Measurements from ENCODE around the gene DCLK1. TPM values are rescaled to one million over a fixed set of nuclear protein-coding genes. Genes with fewer than 3 reads are reported as not detected.
A peak's percentile ranks its signal among the peaks of the same experiment; 100 is the strongest.

DCLK1 gene
- total RNA-seq, 1 experiment from 2014 or later = 6.7 TPM

DNA sequence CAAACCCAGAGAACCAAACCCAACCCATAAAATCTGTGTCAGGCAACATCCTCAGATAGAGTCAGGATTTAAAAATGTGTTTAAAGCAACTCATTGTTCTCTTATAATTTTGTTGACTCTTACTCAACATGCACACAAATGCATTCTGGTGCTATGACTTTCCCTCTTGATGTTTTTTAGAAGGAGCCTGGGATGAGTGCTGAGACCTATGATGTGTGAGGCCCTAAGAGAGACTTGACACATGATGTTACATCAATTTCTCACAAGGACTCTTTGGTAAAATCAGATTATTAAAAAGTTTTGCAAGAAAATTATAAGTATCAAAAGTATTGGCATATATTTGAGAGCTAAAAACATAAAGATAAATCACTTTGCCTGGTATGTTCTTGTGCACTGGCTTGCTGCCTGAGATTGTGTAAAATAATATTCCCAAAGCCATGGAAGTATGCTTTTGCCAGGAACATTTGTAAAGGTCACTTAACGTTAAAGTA lies 173.9 kb downstream of the DCLK1 start:
- DNase-seq (ENCODE audit: extremely low read depth, low read depth) = no peak

DNA sequence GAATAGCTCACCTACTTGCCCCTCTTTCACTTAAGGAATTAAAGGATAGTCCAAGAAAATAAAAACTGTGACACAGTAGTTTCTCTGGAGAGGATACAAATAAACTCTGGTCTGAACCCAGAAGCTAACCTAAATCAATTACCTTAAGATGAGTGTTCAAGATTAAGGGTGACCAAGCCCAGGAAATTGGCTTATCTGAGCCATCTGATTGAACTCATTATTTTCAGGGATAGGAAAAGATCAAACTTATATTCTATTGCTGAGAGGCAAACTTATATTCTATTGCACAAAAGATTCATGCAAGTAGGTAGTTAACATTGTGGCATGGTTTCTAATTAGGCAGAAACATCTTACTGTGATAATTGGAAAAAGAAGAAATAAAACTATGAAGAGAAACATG lies 175.1 kb downstream of the DCLK1 start:
- DNase-seq (ENCODE audit: extremely low read depth, low read depth) = no peak

DNA sequence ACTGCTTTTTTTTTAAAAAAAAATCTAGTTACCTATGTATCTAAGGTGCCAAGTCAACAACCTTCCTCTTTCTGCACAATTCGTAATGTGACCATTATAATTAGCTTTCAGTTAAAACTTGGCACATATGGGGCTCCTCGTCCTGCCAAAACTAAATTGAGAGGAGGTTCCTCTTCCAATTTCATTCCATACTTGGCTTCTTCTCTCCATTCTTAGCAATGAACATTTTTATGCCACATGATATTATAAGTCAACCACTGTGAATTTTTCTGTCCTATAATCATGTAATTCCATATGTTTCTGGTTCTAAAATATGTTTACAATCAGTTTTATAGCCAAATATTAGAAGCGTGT lies 177.0 kb downstream of the DCLK1 start:
- DNase-seq (ENCODE audit: extremely low read depth, low read depth) = no peak

DNA sequence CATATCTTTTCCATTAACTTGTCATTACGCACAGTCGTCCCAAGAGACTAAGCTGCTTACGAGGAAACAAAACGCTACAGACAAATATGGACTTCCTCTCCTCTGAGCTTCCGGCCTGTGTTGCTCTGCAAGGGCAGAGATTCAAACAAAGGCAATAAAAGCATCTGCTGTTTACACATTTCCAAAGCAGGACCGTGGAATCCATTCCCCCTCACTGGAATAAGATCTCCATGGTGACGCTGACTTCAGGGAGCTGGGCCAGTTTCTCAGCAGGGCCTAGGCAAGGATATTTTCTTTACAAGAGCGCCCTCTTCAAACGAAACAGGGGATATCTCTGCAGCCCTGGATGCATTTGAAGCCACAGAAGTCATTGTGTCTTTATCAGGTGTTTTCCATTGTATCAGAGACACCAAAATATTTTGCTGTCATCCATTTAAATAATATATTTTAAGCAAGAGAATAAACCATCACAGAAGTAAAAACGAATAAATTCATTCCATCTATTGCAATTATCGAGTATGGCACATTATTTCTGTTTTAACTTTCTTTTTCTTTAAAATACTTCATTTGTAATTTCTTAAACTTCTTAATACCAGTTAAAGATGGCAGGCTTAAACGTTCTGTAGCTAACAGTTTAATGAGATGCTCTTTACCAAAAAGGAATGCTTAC lies 177.5 kb downstream of the DCLK1 start:
- peak; percentile 56 for DNase-seq (ENCODE audit: extremely low read depth, low read depth)

DNA sequence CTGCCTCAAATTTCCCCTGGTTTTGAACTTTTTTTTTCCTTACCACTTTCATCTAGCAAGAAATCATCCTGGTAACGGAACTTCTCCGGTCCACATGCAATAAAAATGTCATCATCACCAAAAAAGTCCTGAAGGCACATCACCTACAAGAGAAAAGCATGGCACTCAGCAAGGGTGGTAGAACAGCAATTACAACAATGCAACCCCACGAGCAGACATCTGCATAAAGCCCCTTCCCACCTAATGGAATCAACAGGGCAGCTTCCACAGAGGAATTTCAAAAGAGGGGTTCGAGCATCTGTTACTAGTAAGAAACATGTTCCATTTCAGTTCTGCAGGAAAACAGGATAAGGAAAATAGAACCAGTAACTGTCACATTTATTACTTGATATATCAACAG lies 183.9 kb downstream of the DCLK1 start:
- DNase-seq (ENCODE audit: extremely low read depth, low read depth) = no peak

DNA sequence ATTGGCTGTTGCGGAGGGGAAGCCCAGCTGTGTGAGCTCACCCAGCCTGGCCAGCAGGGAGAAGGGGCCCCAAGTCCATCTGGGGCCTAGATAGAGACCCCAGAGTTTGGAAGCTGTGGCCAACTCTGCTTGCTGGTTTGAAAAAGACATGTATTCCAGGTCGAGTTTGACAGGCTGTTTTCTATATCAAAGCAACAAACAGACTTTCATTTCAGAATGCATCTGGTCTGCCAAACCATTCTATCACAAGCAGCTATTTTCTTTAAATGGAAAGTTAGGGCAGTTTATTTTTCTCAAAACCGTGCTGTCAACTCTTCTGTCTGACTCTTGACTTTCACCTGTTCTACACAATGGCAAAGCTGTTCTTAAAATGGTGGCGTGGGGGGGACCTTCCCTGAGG lies 185.8 kb downstream of the DCLK1 start:
- no peak for DNase-seq (ENCODE audit: extremely low read depth, low read depth)

DNA sequence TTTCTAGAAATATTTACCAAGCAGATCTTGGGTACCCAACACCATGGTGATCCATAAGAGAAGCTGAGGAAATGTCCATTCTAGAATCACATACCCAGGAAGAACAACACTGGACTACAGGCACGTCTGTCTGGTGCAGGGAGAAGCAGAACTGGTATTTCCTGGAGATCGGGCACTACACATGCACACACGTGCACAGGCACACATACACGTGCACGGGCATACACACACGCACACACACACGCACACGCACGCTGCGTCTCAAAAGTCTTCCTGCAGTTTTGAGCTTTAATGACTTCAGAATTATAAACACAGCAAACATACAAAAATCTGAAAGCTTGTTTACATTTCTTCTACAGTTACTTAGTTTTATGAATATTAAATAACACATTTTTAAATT lies 189.8 kb downstream of the DCLK1 start:
- DNase-seq (ENCODE audit: extremely low read depth, low read depth) = no peak

DNA sequence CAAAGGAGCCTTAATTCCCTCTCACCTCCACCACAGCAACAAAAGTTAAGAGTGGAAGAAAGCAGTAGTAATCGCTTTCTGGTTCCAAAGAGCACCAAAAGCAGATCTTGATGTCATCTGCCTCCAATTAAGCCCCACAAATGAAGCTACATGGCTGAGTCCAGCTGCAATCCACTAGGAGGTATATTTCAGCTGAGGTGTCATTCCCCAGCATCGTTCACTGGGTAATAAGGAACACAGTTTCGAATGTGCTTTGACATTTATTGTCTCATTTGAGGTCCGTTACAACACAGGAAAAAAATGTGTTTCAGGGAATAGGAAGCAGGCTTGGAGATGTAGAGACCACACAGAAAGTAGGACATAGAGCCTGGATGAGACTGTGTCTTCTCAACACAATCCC lies 190.4 kb downstream of the DCLK1 start:
- no peak for DNase-seq (ENCODE audit: extremely low read depth, low read depth)

DNA sequence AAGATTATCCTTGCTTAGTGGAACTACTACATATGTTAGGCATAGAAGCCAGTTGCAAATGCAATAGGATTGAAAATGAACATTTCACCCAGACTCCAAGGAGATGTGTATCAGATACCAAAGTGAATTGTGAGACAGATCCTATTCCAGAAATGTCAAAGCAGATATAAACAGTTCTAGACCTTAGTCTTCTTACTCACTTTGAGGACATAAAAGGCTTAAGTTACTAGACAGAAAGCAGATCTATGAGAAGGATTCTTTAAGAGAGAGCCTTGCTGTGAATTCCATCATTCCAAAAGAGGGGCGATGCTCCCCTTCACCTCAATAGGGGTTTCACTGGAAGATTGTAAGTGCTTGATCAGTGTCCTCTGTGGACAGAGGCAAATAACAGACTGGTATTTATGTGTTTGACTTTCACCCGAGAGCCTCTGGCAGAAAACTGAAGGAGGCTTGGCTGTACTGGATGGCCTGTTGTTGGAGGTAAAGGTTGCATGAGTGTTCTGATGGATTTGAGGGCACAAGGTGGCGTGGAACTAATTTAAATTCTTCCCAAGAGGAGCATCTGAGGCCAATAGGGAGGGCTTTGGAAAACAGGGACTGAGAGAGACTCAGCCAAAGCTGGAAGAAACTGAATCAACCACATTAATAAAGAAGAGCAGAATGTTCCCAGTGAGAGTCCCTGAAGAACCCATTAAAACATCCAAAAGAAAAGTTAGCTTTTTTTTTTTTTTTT lies 194.8 kb downstream of the DCLK1 start:
- DNase-seq (ENCODE audit: extremely low read depth, low read depth) = no peak

DNA sequence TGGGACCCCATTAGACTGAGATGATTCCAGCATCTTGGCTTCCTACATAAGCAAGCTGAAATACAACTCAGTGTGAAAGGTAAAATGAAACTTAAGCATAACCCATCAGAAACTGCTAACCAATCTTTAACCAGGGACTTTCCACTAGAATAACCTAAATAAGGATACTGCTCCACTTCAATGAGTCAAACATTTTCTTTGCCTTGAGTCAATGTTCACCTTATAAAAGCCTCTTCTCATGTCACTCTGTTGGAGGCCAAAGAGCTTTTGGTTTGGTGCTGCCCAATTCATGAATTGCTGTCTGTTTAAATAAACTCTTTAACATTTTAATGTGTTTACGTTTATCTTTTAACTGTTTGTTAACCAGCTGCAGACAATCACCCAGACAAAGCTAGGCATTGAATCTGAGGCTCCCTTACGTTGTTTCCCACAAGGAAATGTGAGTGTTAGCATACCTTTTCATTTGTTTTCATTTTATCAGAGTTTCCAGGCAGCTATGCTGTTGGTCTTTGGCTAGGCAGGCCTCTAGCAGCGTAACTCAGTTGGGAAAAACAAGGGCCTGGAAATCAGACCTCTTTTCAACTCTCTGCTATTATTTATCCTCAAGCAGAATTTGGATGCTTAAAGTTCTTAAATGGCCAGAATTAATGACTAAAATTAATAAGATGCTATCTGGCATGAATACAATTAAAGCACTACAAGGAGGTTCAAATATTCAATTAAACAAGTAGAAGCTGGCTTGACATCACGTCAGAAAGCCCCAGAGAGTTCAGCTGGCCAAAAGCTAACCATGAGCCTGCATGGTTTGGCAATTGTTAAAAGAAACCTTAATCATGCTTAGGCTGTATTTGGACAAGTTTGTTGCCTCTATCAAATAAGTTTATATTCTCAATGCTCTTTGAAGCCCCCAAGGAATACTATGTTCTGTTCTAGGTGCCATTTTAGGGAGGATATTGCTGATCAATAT lies 200.2 kb downstream of the DCLK1 start:
- DNase-seq (ENCODE audit: extremely low read depth, low read depth) = no peak

DNA sequence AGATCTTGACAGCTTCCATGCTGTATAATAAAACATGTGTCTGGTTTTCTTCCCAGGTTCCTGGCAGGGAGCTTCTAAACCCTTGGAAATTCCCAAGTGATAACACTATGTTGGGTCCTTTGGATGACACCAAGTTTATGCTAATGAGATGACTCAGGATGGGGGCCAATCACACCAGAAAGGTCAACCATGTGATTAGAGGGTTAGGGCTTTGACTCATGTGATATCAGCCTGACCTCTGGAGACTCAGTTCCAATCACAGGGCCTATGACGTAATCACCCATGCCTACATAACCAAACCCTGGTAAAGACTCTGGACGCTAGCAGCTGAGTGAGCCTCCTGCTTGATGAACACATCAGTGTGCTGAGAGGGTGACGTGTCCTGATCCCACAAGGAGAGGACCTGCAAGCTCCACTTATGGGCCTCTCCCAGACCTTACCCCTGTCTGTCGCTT lies 203.6 kb downstream of the DCLK1 start:
- peak; percentile 72 for DNase-seq (ENCODE audit: extremely low read depth, low read depth)

DNA sequence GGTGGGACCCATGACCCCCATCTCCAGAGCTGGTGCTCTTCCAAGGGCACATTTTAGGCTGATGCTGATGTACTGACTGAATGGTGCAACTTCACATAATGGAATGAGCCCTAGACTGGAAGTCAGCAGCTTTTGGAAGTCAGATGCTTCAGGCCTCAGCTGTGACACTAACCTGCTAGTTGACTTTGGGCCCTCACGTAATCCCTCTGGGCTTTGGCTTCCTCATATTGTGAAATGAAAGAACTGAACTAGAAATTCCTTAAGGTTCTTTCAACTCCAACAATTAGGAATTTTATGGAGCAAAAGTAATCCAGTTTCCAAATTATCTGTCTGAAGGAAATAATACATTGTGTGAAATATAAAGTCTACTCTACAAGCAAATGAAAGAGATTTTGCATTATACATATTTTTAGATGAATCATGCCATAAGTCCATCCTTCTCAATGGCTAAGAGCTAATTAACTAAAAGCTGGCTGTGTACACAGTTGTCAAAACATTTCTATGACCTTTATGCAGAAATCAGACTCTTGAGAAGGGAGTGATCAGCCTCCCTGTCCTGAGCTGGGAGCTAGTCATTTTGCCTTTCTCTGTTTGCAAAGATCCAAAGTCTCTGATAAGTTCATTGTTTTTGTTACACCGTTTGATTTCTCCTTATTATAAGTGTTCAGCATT lies 204.2 kb downstream of the DCLK1 start:
- peak; percentile 19 for DNase-seq (ENCODE audit: extremely low read depth, low read depth)

DNA sequence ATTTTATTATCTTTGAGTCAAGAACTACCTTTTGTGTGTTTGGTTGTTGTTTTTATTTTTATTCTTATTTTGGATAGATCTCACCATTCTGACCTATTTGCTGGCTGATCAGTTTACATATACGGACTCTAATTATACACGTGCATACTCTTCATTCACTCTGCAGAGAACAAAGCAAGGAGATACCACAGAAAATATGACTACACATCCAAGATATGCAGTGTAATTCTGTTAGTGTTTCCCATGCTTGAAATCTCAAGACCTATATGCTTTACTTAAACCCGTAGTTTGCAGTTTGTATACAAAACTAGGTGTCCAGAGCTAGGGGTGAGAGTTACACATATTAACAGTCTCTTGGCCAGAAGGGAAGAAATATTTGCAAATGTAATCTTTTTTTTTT lies 205.5 kb downstream of the DCLK1 start:
- no peak for DNase-seq (ENCODE audit: extremely low read depth, low read depth)

DNA sequence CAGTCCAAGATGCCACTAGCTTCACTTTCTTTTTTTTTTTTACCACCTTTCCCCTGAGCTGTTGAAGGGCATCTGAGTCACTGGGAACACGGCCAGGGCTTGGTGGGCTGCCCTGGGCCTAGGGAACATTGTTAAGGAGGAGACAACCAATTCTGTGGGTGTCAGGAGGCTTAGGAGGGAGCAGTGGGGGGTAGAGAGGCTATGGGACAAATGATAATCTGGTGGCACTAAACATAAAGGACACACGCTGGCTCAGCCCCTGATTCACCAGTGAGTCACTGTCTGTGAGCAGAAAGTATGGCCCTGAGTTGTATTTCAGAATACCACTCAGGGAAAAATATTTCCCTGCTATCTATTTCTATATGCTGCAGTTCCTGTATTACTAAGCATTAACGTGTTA lies 207.8 kb downstream of the DCLK1 start:
- peak; percentile 4 for DNase-seq (ENCODE audit: extremely low read depth, low read depth)

DNA sequence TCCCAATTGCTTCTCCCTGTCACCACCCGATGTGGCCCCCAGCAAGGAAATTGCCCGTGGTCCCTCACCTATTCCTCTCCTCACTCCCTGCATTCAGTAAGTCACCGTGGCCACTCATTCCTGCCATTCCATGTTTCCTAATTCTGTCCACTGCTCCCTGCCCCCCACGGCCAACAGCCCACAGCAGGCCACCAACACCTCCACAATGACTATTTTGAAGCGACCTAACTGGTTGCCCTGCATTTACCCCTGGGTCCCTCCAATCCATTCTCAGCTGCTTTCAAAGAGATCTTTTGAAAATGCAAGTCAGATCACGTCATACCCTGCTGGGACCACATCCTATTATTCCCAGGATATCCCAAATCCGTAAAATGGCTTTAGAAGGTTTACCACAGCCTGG lies 210.4 kb downstream of the DCLK1 start:
- DNase-seq (ENCODE audit: extremely low read depth, low read depth) = no peak

DNA sequence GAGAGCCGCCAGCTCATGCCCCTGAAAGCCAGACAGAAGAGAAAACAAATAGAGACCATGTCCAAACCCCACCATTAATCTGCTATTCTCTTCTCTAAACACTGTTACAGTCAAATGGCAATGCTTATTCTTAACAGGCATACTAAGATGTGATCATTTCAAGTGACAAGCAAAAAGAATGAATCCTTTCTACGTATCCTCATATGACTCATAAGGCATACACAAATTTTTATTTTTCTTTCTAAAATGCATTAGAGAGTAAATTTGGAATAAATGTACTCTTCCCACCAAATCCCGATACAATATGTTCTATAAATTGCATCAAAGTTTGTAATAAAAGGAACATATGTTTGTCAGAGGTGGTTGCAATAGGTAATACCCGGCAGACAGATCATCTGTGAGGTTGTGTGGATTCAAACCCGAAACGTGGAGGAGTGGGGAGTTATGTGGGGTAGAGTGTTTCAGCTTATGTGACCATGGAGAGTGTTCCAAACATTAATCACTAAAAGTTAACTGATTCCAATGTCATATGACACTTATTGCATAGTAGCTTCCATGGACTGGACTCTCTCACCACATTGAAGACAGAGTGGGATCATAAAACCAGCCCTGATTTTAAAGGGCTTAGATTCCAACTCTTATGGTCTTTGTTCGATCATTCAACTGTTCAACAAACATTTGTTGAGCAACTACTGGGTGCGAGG lies 213.1 kb downstream of the DCLK1 start:
- no peak for DNase-seq (ENCODE audit: extremely low read depth, low read depth)

DNA sequence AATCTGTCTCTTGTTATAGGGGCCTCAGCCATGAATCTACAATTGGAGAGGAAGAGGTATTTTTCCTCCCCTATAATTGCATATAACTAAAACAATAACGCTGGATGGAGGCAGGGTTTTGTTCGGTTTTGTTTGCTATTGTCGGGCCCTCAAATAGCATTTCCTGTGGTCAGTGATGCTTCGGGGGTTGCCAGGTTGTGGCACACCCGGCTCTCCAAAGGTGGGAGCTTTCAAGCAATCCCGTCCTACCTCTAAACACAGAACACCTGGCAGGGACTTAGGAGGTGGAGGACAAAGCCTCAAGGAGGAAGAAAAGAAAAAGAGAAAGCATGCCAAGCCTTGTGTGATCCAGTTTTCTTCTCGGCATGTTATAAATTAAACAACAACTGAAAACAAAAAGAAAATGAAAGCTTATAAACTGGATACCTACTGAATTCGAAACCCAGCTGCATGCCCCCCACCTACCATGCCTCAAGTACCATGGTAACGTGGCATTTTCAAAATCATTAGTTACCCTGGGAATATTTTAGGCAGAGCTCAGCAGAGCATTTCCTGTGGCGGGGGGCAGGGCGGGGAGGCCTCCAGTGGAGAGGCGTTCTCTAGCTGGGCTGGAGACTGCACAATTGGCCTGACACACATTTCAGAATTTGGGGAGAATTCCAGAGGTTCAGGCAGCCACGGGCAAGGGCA lies 213.8 kb downstream of the DCLK1 start:
- no peak for DNase-seq (ENCODE audit: extremely low read depth, low read depth)

DNA sequence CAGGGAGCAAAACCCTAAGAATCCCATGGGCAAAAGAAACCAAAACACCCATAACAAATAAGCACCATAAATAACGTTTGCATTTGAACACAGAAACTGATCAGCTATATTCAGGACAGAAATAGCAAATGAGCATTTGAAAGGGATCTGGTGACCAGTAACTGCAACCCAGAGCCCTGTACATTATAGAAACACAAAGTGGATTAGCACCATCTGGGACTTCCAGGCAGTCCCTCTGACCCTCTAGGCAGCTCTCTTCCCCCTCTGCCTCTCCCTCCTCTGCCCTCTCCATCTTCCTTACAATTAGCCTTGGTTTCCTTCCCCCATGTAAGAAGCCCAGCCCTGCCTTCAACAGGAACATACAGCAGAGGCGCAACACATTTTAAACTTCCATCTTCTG lies 215.0 kb downstream of the DCLK1 start:
- no peak for DNase-seq (ENCODE audit: extremely low read depth, low read depth)

DNA sequence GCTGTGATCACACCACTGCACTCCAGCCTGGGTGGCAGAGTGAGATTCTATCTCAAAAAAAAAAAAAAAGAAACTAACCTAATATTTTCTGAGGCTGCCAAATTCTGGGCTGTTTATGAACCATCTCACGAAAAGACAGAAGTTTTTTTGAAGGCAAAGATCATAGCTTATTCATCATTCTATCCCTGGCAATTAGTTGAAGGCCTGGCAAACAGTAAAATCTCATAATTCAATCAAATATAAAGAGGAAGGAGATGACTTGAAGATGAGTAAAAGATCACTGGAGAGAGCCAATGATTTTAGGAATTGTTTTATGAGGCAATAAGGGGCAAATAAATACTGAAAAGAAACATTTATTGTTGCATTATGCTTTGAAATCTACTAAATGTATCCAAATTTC lies 216.5 kb downstream of the DCLK1 start:
- DNase-seq (ENCODE audit: extremely low read depth, low read depth) = no peak
